ENCODE data around the gene CES5A.
"Not testable (repeated sequence)": the region's sequence is repeated elsewhere in the genome, so short reads cannot be mapped to it uniquely, and the experiment has no call there.

Gene CES5A

GRCh38 chr16:55875273-55875672 is at the start of gene CES5A:
Gene CES5A (minus strand): TSS chr16:55875373. CDS start chr16:55875221, 152 bp downstream.
- DNase-seq = no peak

DNA sequence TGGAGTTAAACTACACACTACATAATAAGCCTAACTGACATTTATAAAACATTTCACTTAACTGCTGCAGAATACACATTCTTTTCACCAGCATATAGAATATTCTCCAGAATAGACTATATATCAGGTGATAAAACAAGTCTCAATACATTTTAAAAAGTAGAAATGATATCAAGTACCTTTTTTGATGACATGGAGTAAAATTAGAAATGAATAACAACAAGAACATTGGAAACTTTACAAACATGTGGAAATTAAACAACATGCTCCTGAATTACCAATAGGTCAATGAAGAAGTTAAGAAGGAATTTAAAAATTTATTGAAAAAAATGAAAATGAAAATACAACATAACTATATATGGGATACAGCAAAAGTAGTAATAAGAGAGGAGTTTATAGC is 47.5 kb upstream of the CES5A start:
- no peak for DNase-seq

DNA sequence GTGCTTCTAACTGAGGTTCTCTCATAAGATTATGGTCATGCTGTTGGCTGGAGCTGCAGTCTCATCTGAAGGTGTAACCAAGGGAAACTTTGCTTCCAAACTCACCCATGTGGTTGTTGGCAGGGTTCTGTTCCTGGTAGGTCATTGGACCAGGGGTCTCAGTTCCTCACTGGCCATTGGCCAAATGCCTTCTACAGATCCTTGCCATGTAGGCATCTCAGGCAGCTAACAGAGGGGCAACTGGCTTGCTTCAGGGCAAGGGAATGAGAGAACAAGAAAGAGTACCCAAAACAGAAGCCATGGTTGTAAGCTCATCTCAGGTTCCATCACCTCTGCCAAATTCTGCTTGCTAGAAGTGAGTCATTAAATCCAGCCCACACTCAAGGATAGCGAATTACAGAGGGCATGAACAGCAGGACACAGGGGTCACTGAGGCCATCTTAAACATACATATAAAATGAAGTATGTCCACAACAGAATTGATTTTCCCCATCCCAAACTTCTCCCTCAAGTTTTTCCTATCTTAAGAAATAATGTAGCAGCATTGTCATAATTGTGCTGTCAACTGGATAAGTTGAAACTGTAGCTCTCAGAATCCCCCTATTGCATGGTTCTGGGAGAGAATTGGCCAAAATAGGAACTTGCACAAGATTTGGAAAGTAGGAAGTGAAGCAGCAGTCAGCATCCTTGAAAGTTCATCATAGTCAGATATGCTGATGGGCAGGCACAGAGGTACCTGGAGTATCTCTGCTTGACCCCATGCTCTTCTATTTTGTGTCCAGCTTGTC is 42.4 kb upstream of the CES5A start:
- DNase-seq = no peak

- no peak for DNase-seq
These were observed 40.1 kb upstream of the CES5A start for GRCh38 chr16:55915096-55915827.

DNA sequence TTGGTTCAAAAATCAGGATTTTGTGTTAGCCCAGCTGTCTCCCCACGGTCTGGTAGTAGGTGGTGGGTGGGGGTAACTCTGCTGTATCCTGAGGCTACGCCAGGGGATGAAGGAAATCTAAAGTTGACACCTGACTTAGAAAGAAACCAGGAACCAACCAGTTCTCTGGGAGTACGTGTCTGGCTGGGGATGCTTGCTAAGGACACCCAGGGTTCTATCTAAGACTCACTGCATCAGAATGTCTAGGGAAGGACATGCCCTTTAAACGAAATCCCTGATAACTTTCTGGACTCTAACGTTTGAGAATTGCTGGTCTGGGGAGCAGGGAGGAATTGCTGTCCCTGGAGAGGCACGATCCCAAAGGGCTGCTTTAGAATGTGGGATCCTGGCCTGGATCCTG is 39.2 kb upstream of the CES5A start:
- DNase-seq = no peak

GRCh38 chr16:55913716-55914115 is 38.5 kb upstream of the CES5A start:
- peak; percentile 47 for DNase-seq

DNA sequence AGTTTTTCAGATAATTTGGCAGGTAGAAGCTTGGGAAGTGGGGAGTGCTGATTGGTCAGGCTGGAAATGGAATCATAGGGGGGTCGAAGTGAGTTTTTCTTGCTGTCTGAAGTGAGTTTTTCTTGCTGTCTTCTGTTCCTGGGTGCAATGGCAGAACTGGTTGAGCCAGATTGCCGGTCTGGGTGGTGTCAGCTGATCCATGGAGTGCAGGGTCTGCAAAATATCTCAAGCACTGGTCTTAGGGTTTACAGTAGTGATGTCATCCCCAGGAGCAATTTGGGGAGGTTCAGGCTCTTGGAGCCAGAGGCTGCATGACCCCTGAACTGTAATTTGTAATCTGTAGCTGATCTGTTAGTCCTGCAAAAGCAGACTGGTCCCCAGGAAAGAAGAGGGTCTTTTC is 37.9 kb upstream of the CES5A start:
- not testable (repeated sequence) for DNase-seq

- peak; percentile 79 for DNase-seq
These were observed 36.8 kb upstream of the CES5A start for GRCh38 chr16:55912022-55912421.

GRCh38 chr16:55911616-55912015 is 36.4 kb upstream of the CES5A start:
- no peak for DNase-seq

GRCh38 chr16:55909876-55910275 is 34.7 kb upstream of the CES5A start:
- DNase-seq = no peak

DNA sequence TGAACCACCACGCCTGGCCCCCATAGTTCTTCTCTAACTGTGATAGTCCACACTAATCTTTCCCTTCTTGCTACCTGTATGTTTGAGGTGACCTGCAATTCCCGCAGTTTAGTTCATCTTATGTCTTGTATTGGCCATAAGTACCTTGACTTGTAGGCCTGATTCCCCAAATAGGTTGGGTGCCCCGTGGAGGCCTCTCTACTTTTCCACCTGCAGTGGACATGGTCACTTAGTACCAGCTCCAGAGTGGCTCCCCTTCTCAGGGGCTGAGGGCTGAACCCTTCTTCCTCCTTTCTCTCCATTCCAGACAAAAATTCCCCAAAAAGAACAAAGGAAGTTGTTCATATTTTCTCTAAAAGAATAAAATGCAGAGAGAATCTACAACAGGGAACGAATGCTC is 33.5 kb upstream of the CES5A start:
- no peak for DNase-seq

GRCh38 chr16:55907661-55908060 is 32.5 kb upstream of the CES5A start:
- DNase-seq = no peak

GRCh38 chr16:55906123-55906522 is 30.9 kb upstream of the CES5A start:
- DNase-seq = no peak

DNA sequence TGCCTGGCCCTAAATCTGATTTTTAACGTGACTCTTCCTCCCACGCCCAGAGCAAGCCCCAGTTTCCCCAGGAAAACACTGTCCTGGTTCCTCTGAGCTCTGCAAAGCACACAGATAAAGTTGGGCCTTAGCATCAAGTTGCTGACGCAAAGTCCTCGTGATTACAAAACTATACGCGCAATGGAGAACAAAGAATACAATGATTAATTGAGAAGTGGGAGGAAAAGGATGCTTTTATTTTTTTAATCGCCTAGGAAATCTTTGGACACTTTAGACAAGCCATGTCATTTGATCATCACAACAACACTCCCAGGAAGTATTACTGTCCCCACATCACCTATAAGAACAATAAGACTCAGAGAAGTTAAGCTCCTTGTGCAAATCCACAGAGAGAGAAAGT is 30.5 kb upstream of the CES5A start:
- no peak for DNase-seq

DNA sequence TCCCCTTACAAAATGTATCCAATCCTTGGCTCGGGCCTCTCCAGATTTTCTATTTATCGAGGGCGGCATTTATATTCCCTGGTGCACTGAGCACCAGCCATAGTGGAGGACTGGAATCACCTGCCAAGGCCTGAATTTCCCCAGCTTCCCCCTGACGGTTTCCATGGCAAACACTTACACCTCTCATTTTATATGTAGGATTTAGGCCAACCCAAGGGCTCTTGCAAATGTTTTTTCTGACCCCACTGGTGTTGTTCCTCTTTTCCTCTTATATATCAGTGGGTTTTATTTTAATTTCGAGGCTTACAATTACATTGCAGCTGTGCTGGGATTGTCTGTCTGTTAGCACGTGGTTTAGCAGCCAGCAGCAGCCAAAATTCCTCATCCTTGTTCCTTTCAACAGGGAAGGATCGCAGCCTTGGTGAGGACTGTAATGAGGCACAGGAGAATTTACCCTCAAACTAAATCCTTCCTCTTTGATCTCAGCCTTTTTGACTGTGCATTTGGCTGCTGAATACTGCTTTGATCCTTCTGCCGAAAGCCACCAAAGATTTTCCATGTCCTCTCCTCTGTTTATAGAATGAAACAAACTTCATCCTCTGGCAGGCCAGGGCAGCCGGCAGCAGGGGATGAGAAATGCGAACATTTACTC is 26.5 kb upstream of the CES5A start:
- DNase-seq = no peak

DNA sequence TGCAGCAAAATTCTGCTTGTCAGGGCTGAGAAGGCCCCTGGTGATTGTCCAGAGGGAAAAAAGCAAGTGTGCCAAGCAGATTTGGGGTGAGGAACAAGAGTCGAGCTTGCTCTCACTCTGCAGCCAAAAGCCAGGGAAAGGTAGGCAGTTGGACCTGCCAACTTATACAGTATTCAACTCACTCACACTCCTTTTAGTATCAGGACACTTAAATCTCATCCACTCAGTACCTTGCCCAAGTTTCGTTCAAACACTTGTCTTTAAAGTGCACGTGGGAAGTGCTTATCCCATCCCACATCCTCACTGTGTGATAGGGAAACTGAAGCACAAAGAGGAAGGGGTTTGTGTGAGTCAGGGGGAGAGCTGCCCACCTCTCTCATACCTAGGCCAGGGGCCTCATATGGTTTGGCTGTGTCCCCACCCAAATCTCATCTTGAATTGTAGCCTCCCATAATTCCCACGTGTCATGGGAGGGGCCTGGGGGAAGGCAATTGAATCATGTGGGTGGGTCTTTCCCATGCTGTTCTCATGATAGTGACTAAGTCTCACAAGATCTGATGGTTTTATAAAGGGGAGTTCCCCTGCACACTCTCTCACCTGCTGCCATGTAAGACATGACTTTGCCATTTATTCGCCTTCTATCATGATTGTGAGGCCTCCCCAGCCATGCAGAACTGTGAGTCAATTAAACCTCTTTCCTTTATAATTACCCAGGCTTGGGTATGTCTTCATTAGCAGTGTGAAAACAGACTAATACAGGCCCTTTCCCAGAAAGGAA is 25.6 kb upstream of the CES5A start:
- DNase-seq = no peak

GRCh38 chr16:55899857-55900256 is 24.7 kb upstream of the CES5A start:
- no peak for DNase-seq

DNA sequence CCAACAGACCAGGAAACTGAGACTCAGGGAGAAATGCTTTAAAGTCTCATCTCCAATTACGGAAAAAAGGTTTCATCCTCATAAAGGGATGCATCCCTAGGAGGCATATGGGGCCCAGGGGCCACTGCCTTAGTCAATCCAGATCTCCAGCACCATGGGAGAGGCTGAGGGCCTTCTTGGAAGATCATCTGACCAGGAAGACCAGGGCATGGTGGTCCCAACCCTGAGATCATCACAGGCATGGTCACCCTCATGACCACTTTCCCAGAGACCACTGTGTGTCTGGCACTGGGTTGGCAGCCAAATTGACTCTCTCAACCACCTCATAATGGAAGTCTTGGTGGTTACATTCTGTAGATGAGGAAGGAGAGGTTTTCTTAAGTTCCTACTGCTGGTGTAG is 23.4 kb upstream of the CES5A start:
- DNase-seq = no peak

- no peak for DNase-seq
These were observed 17.6 kb upstream of the CES5A start for GRCh38 chr16:55892821-55893220.

- no peak for DNase-seq
These were observed 14.3 kb upstream of the CES5A start for GRCh38 chr16:55889518-55889917.

DNA sequence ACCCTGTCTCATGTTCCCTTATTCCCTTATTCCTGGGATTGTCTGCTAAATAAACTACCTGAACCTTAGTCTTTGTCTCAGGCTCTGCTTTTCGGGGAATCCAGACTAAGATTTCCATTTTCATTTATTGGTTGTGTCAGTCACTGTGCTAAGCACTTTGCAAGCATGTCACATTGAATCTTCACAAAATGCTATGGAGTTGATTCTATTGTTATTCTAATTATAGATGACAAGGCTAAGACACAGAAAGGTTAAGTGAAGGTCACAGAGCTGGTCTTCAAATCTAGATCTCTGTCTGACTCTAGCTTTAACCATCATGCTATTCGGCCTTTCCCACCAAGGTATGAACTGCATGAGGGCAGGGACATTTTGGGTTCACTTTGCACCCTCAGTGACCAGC is 13.4 kb upstream of the CES5A start:
- no peak for DNase-seq

- no peak for DNase-seq
These were observed 1.7 kb upstream of the CES5A start for GRCh38 chr16:55876854-55877253.

DNA sequence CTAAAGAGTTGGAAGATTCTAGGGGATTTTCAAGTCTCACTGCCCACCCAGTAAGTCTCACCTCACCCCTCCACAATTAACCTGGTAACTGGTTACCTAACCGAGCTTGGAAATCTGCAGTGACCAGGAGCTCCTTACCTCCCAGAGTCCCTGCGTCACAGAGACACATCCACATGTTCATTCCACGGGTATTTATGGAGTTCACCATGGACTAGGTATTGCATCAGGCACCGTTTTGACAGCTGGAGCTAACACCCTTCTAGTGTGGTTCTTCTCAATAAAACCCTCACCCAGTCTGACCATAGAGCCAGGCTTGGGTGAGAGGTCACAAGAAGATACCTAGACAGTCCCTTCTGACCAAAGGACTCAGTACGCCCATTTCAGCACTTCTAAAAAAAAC is 2.1 kb downstream of the CES5A start:
- DNase-seq = no peak
